ENCODE measurements around the gene TP73.

Gene TP73

DNA sequence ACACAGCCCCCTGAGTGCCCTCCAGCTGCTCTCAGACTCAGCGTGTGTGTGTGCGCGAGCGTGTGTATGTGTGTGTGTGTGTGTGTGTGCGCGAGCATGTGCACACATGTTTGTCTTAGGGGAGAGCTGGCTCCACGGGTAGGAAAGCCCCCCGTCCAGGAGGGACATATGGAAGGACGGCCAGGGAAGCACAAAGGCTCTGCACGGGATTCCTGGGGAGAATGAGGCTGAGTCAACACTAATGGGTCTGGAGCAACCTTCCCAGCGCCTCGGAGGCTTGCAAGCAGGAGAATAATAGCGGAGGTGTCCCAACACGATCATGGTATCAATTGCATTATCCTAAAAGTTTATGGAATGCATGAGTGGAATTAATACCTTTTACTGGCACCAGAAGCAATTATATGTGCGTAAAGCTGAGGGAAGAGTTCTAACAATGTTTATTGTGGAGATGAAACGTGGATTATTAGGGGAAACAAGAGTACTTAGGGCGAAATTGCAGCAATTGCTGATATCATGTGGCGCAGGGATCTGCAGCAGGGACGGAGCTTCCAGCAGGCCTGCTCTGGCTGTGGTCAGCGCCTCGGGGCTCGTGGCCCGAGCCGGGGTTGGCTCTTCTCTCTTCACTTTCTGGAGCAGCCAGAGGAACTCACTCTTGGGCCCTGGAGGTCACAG is 59.6 kb downstream of the TP73 start:
- TF ChIP-seq FOXP2 (optimal IDR thresholded peaks at IDR 0.05; ENCODE audit: borderline replicate concordance, extremely low read depth, extremely low read length, insufficient read depth) (no peak), POLR2AphosphoS5 (IDR thresholded peaks at IDR 0.05; ENCODE audit: low read depth, low read length) (no peak), SIN3A (IDR thresholded peaks at IDR 0.05; ENCODE audit: borderline replicate concordance, insufficient read depth, low read length) (no peak), TAF1 (IDR thresholded peaks at IDR 0.05; ENCODE audit: borderline replicate concordance, insufficient read depth, low read length) (no peak)
- TF ChIP-seq, protein P1, sequence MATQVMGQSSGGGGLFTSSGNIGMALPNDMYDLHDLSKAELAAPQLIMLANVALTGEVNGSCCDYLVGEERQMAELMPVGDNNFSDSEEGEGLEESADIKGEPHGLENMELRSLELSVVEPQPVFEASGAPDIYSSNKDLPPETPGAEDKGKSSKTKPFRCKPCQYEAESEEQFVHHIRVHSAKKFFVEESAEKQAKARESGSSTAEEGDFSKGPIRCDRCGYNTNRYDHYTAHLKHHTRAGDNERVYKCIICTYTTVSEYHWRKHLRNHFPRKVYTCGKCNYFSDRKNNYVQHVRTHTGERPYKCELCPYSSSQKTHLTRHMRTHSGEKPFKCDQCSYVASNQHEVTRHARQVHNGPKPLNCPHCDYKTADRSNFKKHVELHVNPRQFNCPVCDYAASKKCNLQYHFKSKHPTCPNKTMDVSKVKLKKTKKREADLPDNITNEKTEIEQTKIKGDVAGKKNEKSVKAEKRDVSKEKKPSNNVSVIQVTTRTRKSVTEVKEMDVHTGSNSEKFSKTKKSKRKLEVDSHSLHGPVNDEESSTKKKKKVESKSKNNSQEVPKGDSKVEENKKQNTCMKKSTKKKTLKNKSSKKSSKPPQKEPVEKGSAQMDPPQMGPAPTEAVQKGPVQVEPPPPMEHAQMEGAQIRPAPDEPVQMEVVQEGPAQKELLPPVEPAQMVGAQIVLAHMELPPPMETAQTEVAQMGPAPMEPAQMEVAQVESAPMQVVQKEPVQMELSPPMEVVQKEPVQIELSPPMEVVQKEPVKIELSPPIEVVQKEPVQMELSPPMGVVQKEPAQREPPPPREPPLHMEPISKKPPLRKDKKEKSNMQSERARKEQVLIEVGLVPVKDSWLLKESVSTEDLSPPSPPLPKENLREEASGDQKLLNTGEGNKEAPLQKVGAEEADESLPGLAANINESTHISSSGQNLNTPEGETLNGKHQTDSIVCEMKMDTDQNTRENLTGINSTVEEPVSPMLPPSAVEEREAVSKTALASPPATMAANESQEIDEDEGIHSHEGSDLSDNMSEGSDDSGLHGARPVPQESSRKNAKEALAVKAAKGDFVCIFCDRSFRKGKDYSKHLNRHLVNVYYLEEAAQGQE (IDR thresholded peaks at IDR 0.05; ENCODE audit: insufficient read depth in 1 of 2, low read depth in 2 of 2, low read length in 2 of 2), result no peak

GRCh38 chr1:3712573-3713535 is 60.5 kb downstream of the TP73 start:
- TF ChIP-seq, protein P1 (IDR thresholded peaks at IDR 0.05; ENCODE audit: insufficient read depth in 1 of 2, low read depth in 2 of 2, low read length in 2 of 2), result no peak
- TF ChIP-seq TAF1 (IDR thresholded peaks at IDR 0.05; ENCODE audit: borderline replicate concordance, insufficient read depth, low read length) (no peak), FOXP2 (optimal IDR thresholded peaks at IDR 0.05; ENCODE audit: borderline replicate concordance, extremely low read depth, extremely low read length, insufficient read depth) (no peak), SIN3A (IDR thresholded peaks at IDR 0.05; ENCODE audit: borderline replicate concordance, insufficient read depth, low read length) (no peak), POLR2AphosphoS5 (IDR thresholded peaks at IDR 0.05; ENCODE audit: low read depth, low read length) (no peak)

DNA sequence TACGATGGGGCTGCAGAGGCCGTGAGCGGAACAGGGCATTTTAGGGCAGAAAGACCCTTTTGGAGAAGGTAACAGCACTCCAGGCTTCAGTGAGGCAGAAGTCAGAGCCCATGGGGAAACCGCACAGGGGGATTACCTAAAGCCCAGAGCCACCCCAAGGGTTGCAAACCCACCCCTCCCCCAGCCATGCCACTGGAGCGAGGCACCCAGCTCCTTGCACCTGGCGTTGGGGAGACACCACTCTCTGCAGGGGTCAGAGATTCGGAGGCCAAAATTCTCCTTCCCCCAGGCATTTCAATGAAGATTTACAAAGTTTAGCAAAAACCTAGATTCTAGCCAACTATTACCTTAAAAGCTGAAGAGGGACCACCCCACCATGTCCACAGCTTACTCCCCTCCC is 61.5 kb downstream of the TP73 start:
- no peak for TF ChIP-seq SIN3A (IDR thresholded peaks at IDR 0.05; ENCODE audit: borderline replicate concordance, insufficient read depth, low read length)
- TF ChIP-seq TAF1 (IDR thresholded peaks at IDR 0.05; ENCODE audit: borderline replicate concordance, insufficient read depth, low read length), result no peak
- no peak for TF ChIP-seq FOXP2 (optimal IDR thresholded peaks at IDR 0.05; ENCODE audit: borderline replicate concordance, extremely low read depth, extremely low read length, insufficient read depth)

DNA sequence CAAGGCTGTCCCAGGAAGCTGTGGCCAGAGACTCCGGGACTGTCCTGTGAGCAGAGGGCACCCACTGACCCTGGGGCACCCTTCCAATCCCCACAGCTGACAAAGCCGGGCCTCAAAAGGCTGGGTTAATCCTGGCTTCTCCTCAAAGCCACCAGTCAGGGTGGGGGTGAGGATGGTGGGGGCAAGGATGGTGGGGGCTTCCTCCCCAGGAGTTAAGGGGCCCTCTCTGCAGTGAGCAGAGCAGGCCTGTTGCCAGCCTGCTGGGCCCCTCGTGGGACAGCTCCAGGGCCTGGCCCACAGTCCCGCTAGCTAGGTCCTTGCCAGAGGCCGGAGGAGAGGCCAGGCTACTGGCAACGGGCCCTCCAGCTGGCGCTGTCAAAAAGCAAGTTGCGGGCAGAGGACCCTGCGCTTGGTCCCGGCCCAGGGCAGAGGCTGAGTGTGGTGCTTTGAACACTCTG is 62.0 kb downstream of the TP73 start:
- TF ChIP-seq SIN3A (IDR thresholded peaks at IDR 0.05; ENCODE audit: borderline replicate concordance, insufficient read depth, low read length) (no peak), FOXP2 (optimal IDR thresholded peaks at IDR 0.05; ENCODE audit: borderline replicate concordance, extremely low read depth, extremely low read length, insufficient read depth) (no peak), POLR2AphosphoS5 (IDR thresholded peaks at IDR 0.05; ENCODE audit: low read depth, low read length) (no peak), TAF1 (IDR thresholded peaks at IDR 0.05; ENCODE audit: borderline replicate concordance, insufficient read depth, low read length) (no peak)
- TF ChIP-seq, protein P1 (IDR thresholded peaks at IDR 0.05; ENCODE audit: insufficient read depth in 1 of 2, low read depth in 2 of 2, low read length in 2 of 2), result no peak

DNA sequence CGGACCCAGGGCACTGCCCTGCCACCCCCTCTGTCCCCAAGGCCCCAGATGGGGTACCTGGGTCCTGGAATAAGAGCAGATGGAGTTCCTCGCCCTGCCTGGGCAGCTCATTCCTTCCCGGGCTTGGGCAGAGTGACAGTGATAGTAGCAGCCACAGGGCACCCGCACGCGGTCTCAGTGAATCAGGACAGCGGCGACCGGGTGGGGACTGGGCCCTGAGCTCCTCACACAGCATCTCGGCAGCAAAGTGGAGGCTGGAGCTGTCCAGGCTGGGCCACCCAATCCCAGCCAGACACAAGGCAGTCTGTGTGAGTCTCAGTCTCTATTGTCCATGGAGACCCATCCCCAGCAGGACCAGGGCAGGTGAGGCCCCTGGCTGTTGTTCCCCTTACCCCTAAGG is 62.5 kb downstream of the TP73 start:
- TF ChIP-seq TAF1 (IDR thresholded peaks at IDR 0.05; ENCODE audit: borderline replicate concordance, insufficient read depth, low read length) (no peak), SIN3A (IDR thresholded peaks at IDR 0.05; ENCODE audit: borderline replicate concordance, insufficient read depth, low read length) (no peak), FOXP2 (optimal IDR thresholded peaks at IDR 0.05; ENCODE audit: borderline replicate concordance, extremely low read depth, extremely low read length, insufficient read depth) (no peak), POLR2AphosphoS5 (IDR thresholded peaks at IDR 0.05; ENCODE audit: low read depth, low read length) (no peak)
- TF ChIP-seq, protein P1 (IDR thresholded peaks at IDR 0.05; ENCODE audit: insufficient read depth in 1 of 2, low read depth in 2 of 2, low read length in 2 of 2), result no peak
